Gastrocnemius medialis (tissue), 4 donors: ENCODE data around the gene CLEC18B.

ENCODE experiments used
- POLR2A ChIP-seq, 2 donors: fragments of 450-650 bp; IDR thresholded peaks; one replicate each; pipeline ENCODE4 v1.6.1; 2017; ENCODE audit warnings: antibody characterized with exemption in 2 of 2, mild to moderate bottlenecking in 2 of 2, moderate library complexity in 2 of 2
- TF ChIP-seq, protein P1 (sequence below), 5 experiments: fragments of 450-650 bp in 3 of 5; fragments of 200-600 bp in 2 of 5; sonication (generic) in 2 of 5; IDR thresholded peaks in 4 of 5; conservative IDR thresholded peaks in 1 of 5; 1 replicate in 4 of 5; 2 replicates in 1 of 5; pipeline ENCODE4 v1.5.1; 2016 to 2019; ENCODE audit warnings: antibody characterized with exemption in 5 of 5, mild to moderate bottlenecking in 3 of 5, moderate library complexity in 3 of 5

DNA sequence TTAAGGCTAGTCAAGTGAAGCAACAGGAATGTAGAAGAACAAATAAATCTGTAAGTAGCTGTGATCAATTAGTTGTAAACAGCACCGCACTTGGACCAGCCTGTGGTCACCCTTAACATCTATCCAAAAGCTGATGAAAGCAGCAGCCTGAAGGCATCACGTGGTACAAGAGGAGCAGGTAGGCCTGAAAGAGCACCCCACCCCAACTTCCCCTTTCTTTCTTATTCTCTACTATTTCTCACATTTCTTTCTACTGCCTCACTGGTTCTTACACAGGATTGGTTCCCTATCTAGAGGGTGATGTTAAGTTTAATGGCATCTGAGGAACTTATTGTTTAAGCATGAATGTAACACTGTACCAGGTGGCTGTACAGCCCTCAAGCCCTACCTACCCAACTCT lies 42.6 kb upstream of the CLEC18B start:
- TF ChIP-seq POLR2A (IDR thresholded peaks at IDR 0.05): no peak
- TF ChIP-seq, protein P1, sequence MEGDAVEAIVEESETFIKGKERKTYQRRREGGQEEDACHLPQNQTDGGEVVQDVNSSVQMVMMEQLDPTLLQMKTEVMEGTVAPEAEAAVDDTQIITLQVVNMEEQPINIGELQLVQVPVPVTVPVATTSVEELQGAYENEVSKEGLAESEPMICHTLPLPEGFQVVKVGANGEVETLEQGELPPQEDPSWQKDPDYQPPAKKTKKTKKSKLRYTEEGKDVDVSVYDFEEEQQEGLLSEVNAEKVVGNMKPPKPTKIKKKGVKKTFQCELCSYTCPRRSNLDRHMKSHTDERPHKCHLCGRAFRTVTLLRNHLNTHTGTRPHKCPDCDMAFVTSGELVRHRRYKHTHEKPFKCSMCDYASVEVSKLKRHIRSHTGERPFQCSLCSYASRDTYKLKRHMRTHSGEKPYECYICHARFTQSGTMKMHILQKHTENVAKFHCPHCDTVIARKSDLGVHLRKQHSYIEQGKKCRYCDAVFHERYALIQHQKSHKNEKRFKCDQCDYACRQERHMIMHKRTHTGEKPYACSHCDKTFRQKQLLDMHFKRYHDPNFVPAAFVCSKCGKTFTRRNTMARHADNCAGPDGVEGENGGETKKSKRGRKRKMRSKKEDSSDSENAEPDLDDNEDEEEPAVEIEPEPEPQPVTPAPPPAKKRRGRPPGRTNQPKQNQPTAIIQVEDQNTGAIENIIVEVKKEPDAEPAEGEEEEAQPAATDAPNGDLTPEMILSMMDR (IDR thresholded peaks at IDR 0.05 in 4 of 5, conservative IDR thresholded peaks at IDR 0.05 in 1 of 5): no peak
